Adrenal gland (tissue), 5 donors: Measurements from ENCODE around the gene SLC19A1.

Experiments
- POLR2A ChIP-seq, 2 donors: fragments of 450-650 bp; IDR thresholded peaks; one replicate each; pipeline ENCODE4 v1.6.1; 2017; ENCODE audit warnings: antibody characterized with exemption in 2 of 2, mild to moderate bottlenecking in 2 of 2, moderate library complexity in 1 of 2
- TF ChIP-seq, protein P1 (sequence below), 6 experiments: fragments of 450-650 bp in 4 of 6; fragments of 200-600 bp in 2 of 6; sonication (generic) in 1 of 6; IDR thresholded peaks; 1 replicate in 5 of 6; 2 replicates in 1 of 6; pipeline versions ENCODE4 v1.5.1 to v1.8.0; 2016 to 2021; ENCODE audit warnings: antibody characterized with exemption in 6 of 6, mild to moderate bottlenecking in 2 of 6, moderate library complexity in 1 of 6
- donor health status: DM: no; HTN: no; CAD: no.

DNA sequence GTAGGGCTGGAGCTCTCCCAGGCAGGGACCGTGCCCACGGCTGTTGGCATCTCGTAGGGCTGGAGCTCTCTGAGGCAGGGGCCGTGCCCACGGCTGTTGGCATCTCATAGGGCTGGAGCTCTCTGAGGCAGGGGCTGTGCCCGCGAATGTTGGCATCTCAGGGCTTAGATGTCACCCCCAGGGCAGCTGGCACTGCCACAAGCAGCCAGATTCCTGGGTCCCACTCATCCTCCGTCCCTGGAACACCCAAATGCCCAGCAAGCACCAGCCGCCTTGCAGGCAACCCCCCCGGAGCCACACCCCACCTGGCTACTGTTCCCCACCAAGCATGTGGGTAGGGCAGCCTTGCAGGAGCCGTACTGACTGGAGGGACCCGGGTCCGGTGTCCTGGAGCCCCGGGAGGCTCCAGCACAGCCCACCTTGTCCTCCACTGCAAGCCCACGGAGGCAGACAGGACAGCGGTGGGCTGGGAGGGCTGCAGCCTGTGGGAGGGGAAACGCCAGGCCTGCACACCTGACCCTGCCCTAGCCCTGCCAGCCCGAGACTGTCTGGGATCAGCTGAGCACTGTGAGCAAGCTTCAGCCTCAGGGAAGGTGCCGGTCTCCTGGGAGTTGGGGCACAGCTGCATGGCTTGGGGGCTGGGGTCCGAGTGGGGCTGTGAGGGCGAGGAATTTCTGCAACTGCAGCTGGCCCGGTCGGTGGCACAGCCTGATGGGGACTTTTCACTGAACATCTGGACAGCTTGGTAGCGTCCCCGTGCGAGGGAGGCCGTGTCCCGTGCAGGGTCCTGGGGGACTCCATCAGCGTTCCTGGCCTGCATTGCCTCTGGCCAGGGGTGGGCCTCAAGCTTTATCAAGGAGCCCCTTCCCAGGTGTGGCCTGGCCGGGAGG lies 83.7 kb downstream of the SLC19A1 start:
- TF ChIP-seq, protein P1, sequence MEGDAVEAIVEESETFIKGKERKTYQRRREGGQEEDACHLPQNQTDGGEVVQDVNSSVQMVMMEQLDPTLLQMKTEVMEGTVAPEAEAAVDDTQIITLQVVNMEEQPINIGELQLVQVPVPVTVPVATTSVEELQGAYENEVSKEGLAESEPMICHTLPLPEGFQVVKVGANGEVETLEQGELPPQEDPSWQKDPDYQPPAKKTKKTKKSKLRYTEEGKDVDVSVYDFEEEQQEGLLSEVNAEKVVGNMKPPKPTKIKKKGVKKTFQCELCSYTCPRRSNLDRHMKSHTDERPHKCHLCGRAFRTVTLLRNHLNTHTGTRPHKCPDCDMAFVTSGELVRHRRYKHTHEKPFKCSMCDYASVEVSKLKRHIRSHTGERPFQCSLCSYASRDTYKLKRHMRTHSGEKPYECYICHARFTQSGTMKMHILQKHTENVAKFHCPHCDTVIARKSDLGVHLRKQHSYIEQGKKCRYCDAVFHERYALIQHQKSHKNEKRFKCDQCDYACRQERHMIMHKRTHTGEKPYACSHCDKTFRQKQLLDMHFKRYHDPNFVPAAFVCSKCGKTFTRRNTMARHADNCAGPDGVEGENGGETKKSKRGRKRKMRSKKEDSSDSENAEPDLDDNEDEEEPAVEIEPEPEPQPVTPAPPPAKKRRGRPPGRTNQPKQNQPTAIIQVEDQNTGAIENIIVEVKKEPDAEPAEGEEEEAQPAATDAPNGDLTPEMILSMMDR (IDR thresholded peaks at IDR 0.05): no peak
- no peak for TF ChIP-seq POLR2A (IDR thresholded peaks at IDR 0.05)
